Calu3 (cell line): ENCODE data around the gene CAPRIN2. TPM values are rescaled to one million over a fixed set of nuclear protein-coding genes. Genes with fewer than 3 reads are reported as not detected.

Experiments
- BruUV-seq: library from RNA; stranded (reverse); fragments of 400-500 nt; replicated peaks from 2 replicates; lab custom pipeline; 2021; lab: Mats Ljungman, UMichigan
- CTCF ChIA-PET: fragments of 300-600 bp; sonication (Branson Sonifier 250); formaldehyde crosslinking; loops from one replicate; lab custom pipeline; 2022; ENCODE audit warnings: antibody characterized with exemption; lab: Charles Lee
- DNase-seq: peaks from one replicate; pipeline ENCODE4 v3.0.0; 2022
- H3K27ac Mint-ChIP-seq: one replicate; pipeline ENCODE4 v1.8.0; 2022; ENCODE audit warnings: mixed read lengths; ENCODE audit not compliant: unreplicated experiment
- H3K27me3 Mint-ChIP-seq: one replicate; pipeline ENCODE4 v1.8.0; 2022; ENCODE audit warnings: mixed read lengths; ENCODE audit not compliant: unreplicated experiment
- H3K36me3 Mint-ChIP-seq: one replicate; pipeline ENCODE4 v1.8.0; 2022; ENCODE audit warnings: mild to moderate bottlenecking, moderate library complexity, mixed read lengths; ENCODE audit not compliant: insufficient read depth, unreplicated experiment
- H3K4me1 Mint-ChIP-seq: one replicate; pipeline ENCODE4 v1.8.0; 2022; ENCODE audit warnings: mild to moderate bottlenecking, low read depth, mixed read lengths; ENCODE audit not compliant: unreplicated experiment
- H3K4me3 Mint-ChIP-seq: one replicate; pipeline ENCODE4 v1.8.0; 2022; ENCODE audit warnings: mild to moderate bottlenecking, low read depth, moderate library complexity, mixed read lengths; ENCODE audit not compliant: unreplicated experiment
- H3K9me3 Mint-ChIP-seq: one replicate; pipeline ENCODE4 v1.8.0; 2022; ENCODE audit warnings: low read depth, mixed read lengths; ENCODE audit not compliant: unreplicated experiment
- CTCF ChIP-seq: fragments of 200-600 bp; IDR thresholded peaks from one replicate; pipeline ENCODE4 v1.8.0; 2022; ENCODE audit warnings: antibody characterized with exemption; ENCODE audit not compliant: unreplicated experiment
- intact Hi-C: fragments of 100-400 bp; cut with micrococcal nuclease; formaldehyde crosslinking; loops from one replicate; pipeline ENCODE4 v1.10.0; 2022; ENCODE audit not compliant: unreplicated experiment
- total RNA-seq: library from RNA; stranded (reverse); gene quantifications from 2 replicates; pipeline ENCODE4 v1.2.3, GENCODE V29; 2022

The CAPRIN2 gene
- total RNA-seq, 1 experiment from 2014 or later = 52.2 TPM

DNA sequence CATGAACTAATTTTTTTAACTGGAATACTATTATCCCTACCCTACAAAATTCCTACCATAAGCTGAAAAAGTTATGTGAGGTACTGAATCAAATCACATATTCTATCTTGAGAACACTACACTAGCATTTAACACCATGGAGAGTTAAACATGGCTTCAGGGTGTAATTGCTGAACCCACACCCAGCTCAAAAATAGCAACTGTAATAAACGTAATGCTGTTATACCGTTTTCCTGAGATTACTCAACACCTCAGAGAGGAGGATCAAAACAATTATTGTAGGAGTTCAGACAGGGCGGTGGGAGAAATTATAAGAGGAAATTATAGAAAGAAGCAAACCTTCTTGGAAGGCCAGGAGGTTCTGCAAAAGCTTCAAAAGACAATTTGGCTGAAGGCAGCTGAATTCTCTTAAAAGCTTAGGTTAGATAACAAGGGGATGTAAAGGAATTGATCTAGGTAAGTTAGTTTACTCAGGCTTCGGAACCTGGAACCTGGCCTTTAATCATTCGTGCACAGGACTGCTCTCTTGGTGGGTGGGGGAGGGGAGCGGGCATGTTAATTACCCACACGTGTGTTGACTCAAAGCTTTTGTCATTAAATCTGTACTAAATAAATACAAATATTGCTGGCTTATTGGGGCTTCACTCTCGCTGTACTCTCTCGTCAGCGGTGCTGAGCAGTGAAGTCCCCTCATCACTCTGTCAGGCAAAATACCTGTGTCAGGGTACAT, 47.0 kb downstream of the CAPRIN2 start:
- Mint-ChIP-seq H3K4me3 (no peak overlapping the region), H3K27ac (no peak overlapping the region), H3K36me3 (peaks cover 14% of the 10 kb centered on the region), H3K4me1 (no peaks in the 10 kb centered on the region), H3K9me3 (no peaks in the 10 kb centered on the region), H3K27me3 (no peaks in the 10 kb centered on the region)
- no TSS peak for BruUV-seq
- no peak for DNase-seq
- intact Hi-C loops = no loop called here
- CTCF ChIA-PET = no interaction called here
- TF ChIP-seq CTCF = no peak

GRCh38 chr12:30706476-30706875, 48.3 kb downstream of the CAPRIN2 start:
- intact Hi-C loops = no loop called here
- no peak for TF ChIP-seq CTCF
- no peak overlapping the region for H3K27ac Mint-ChIP-seq
- no peak for DNase-seq
- no peak overlapping the region for H3K4me3 Mint-ChIP-seq
- BruUV-seq = no TSS peak
- H3K4me1 Mint-ChIP-seq = no peaks in the 10 kb centered on the region
- CTCF ChIA-PET = no interaction called here
- H3K9me3 Mint-ChIP-seq = no peaks in the 10 kb centered on the region
- peaks cover 14% of the 10 kb centered on the region for H3K36me3 Mint-ChIP-seq
- no peaks in the 10 kb centered on the region for H3K27me3 Mint-ChIP-seq

DNA sequence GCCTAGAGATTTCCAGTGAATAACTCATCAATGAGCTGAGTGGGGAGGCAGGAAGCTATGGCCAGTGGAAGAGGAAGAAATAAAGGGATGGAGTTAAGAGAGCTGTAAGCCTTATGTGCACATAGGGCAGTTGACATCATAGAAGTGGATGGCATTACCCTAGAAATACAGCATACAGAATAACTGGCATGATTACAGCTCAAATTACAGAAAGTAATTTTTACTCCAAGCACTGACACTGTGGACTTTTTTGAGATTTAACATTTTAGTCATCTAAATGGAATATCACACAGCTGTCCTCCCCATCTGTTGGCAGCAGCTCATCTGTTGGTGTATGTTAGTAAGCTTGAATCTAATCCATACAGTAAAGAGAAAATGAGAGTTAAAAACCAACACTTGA, 53.7 kb downstream of the CAPRIN2 start:
- DNase-seq = no peak
- intact Hi-C loops = no loop called here
- no peaks in the 10 kb centered on the region for H3K27me3 Mint-ChIP-seq
- H3K4me3 Mint-ChIP-seq = no peak overlapping the region
- no peaks in the 10 kb centered on the region for H3K9me3 Mint-ChIP-seq
- H3K27ac Mint-ChIP-seq = no peak overlapping the region
- no TSS peak for BruUV-seq
- H3K4me1 Mint-ChIP-seq = peaks cover 5% of the 10 kb centered on the region
- CTCF ChIA-PET = no interaction called here
- no peak for TF ChIP-seq CTCF
- peaks cover 9% of the 10 kb centered on the region for H3K36me3 Mint-ChIP-seq

GRCh38 chr12:30700216-30700900, 54.4 kb downstream of the CAPRIN2 start:
- Mint-ChIP-seq H3K4me1 (peaks cover 7% of the 10 kb centered on the region), H3K27ac (no peak overlapping the region), H3K36me3 (peaks cover 16% of the 10 kb centered on the region), H3K9me3 (no peaks in the 10 kb centered on the region), H3K27me3 (no peaks in the 10 kb centered on the region), H3K4me3 (no peak overlapping the region)
- no TSS peak for BruUV-seq
- CTCF ChIA-PET = no interaction called here
- TF ChIP-seq CTCF = no peak
- intact Hi-C loops = no loop called here
- no peak for DNase-seq
